ENCODE results near the gene GRB7. TPM values are rescaled to one million over a fixed set of nuclear protein-coding genes. Genes with fewer than 3 reads are reported as not detected.
A peak's percentile ranks its signal among the peaks of the same experiment; 100 is the strongest.
"Not testable (repeated sequence)": the region's sequence is repeated elsewhere in the genome, so short reads cannot be mapped to it uniquely, and the experiment has no call there.

GRB7 gene
- total and polyA plus RNA-seq, 2 experiments from 2014 or later = not detected

GRCh38 chr17:39722965-39723848, 14.5 kb upstream of the GRB7 start:
- peaks cover 2% of the 10 kb centered on the region; the same call in 1 of the 2 replicates for H3K36me3 ChIP-seq (ENCODE audit: low read depth)
- peak; percentile 11 for DNase-seq
- no peaks in the 10 kb centered on the region for H3K9me2 ChIP-seq (ENCODE audit: insufficient read depth)
- H3K27ac ChIP-seq = no peak overlapping the region
- H3K4me3 ChIP-seq = no peak overlapping the region
- no peaks in the 10 kb centered on the region for H3K4me1 ChIP-seq (ENCODE audit: insufficient read depth)
- H3K79me2 ChIP-seq (ENCODE audit: insufficient read depth) = no peaks in the 10 kb centered on the region
- H2AFZ ChIP-seq = no peak overlapping the region
- H3K9me3 ChIP-seq (ENCODE audit: low read depth) = no peaks in the 10 kb centered on the region
- no peak overlapping the region for H3K9ac ChIP-seq
- H3K4me2 ChIP-seq (ENCODE audit: unreplicated experiment) = no peak overlapping the region
- in situ Hi-C loops (cut with MboI) = no loop called here
- 77 to 79% methylated on average over 29 to 34 of the region's 34 CpGs for WGBS, 2 experiments (ENCODE audit: low coverage in 1 of 2, low lambda C conversion rate in 2 of 2, missing lambda C conversion rate in 2 of 2)
- no peaks in the 10 kb centered on the region for H3K27me3 ChIP-seq (replicated peaks; ENCODE audit: insufficient read depth)
- no peaks in the 10 kb centered on the region for H4K20me1 ChIP-seq (ENCODE audit: insufficient read depth)
- peaks cover 4% of the 10 kb centered on the region; the same call in 1 of the 2 replicates for H3F3A ChIP-seq (ENCODE audit: insufficient read depth)
- no peak for TF ChIP-seq EZH2 (IDR thresholded peaks at IDR 0.05; ENCODE audit: insufficient read depth, poor library complexity, severe bottlenecking)
- TF ChIP-seq EZH2phosphoT487 (IDR thresholded peaks at IDR 0.05; ENCODE audit: insufficient read depth, low read depth) = no peak

- 92 to 93% methylated on average over 13 of the region's 13 CpGs for WGBS, 2 experiments (ENCODE audit: low coverage in 1 of 2, low lambda C conversion rate in 2 of 2, missing lambda C conversion rate in 2 of 2)
- Histone ChIP-seq H4K20me1 (ENCODE audit: insufficient read depth) (no peaks in the 10 kb centered on the region), H2AFZ (no peak overlapping the region), H3K36me3 (ENCODE audit: low read depth) (no peaks in the 10 kb centered on the region; the same call in 1 of the 2 replicates), H3K4me3 (no peak overlapping the region), H3K4me2 (ENCODE audit: unreplicated experiment) (no peak overlapping the region), H3K27ac (no peak overlapping the region), H3K9ac (no peak overlapping the region), H3K9me3 (ENCODE audit: low read depth) (no peaks in the 10 kb centered on the region), H3K79me2 (ENCODE audit: insufficient read depth) (no peaks in the 10 kb centered on the region), H3K9me2 (ENCODE audit: insufficient read depth) (no peaks in the 10 kb centered on the region), H3K27me3 (replicated peaks; ENCODE audit: insufficient read depth) (no peaks in the 10 kb centered on the region), H3K4me1 (ENCODE audit: insufficient read depth) (no peaks in the 10 kb centered on the region), H3F3A (ENCODE audit: insufficient read depth) (no peaks in the 10 kb centered on the region)
- DNase-seq = no peak
- in situ Hi-C loops (cut with MboI) = no loop called here
- TF ChIP-seq EZH2 (IDR thresholded peaks at IDR 0.05; ENCODE audit: insufficient read depth, poor library complexity, severe bottlenecking) (no peak), EZH2phosphoT487 (IDR thresholded peaks at IDR 0.05; ENCODE audit: insufficient read depth, low read depth) (no peak)
These were observed 13.0 kb upstream of the GRB7 start for GRCh38 chr17:39724731-39725130.

- DNase-seq; H2AFZ ChIP-seq; H3K9me3 ChIP-seq (ENCODE audit: low read depth); in situ Hi-C loops (cut with MboI); H3K4me1 ChIP-seq (ENCODE audit: insufficient read depth); H3K9me2 ChIP-seq (ENCODE audit: insufficient read depth); H3F3A ChIP-seq (ENCODE audit: insufficient read depth); H3K9ac ChIP-seq; H3K79me2 ChIP-seq (ENCODE audit: insufficient read depth); H3K27me3 ChIP-seq (replicated peaks; ENCODE audit: insufficient read depth); H3K36me3 ChIP-seq (ENCODE audit: low read depth); H3K27ac ChIP-seq; H3K4me2 ChIP-seq (ENCODE audit: unreplicated experiment); H3K4me3 ChIP-seq; H4K20me1 ChIP-seq (ENCODE audit: insufficient read depth): not testable (repeated sequence)
- 94 to 100% methylated on average over 1 of the region's 1 CpG for WGBS, 2 experiments (ENCODE audit: low coverage in 1 of 2, low lambda C conversion rate in 2 of 2, missing lambda C conversion rate in 2 of 2)
These were observed 11.8 kb upstream of the GRB7 start for GRCh38 chr17:39725923-39726322.

- no peak for DNase-seq
- in situ Hi-C loops (cut with MboI) = no loop called here
- Histone ChIP-seq H3K79me2 (ENCODE audit: insufficient read depth) (no peaks in the 10 kb centered on the region), H3K27ac (no peak overlapping the region), H2AFZ (no peak overlapping the region), H3K9ac (no peak overlapping the region), H3K27me3 (replicated peaks; ENCODE audit: insufficient read depth) (no peaks in the 10 kb centered on the region), H3K4me2 (ENCODE audit: unreplicated experiment) (no peak overlapping the region), H3F3A (ENCODE audit: insufficient read depth) (no peaks in the 10 kb centered on the region), H3K9me2 (ENCODE audit: insufficient read depth) (no peaks in the 10 kb centered on the region), H3K36me3 (ENCODE audit: low read depth) (no peaks in the 10 kb centered on the region; the same call in 1 of the 2 replicates), H3K9me3 (ENCODE audit: low read depth) (no peaks in the 10 kb centered on the region), H3K4me3 (no peak overlapping the region), H4K20me1 (ENCODE audit: insufficient read depth) (no peaks in the 10 kb centered on the region), H3K4me1 (ENCODE audit: insufficient read depth) (no peaks in the 10 kb centered on the region)
- WGBS, 2 experiments (ENCODE audit: low coverage in 1 of 2, low lambda C conversion rate in 2 of 2, missing lambda C conversion rate in 2 of 2) = 80 to 90% methylated on average over 7 to 9 of the region's 9 CpGs
- no peak for TF ChIP-seq EZH2phosphoT487 (IDR thresholded peaks at IDR 0.05; ENCODE audit: insufficient read depth, low read depth)
- TF ChIP-seq EZH2 (IDR thresholded peaks at IDR 0.05; ENCODE audit: insufficient read depth, poor library complexity, severe bottlenecking) = no peak
These were observed 11.1 kb upstream of the GRB7 start for GRCh38 chr17:39726617-39727016.

Measured in GM23248 (cell line).